Hematopoietic multipotent progenitor cell (in vitro differentiated cells): ENCODE results near the gene MYO1H. TPM values are rescaled to one million over a fixed set of nuclear protein-coding genes. Genes with fewer than 3 reads are reported as not detected.
"Not testable (repeated sequence)": the region's sequence is repeated elsewhere in the genome, so short reads cannot be mapped to it uniquely, and the experiment has no call there.

ENCODE experiments used
- DNase-seq, 3 donors: peaks; one replicate each; pipeline ENCODE4 v3.0.0-alpha.2; 2011 to 2015; ENCODE audit warnings: low read depth in 2 of 3, low spot score in 2 of 3
- total RNA-seq: library from RNA; depleted of rRNA; stranded (reverse); fragments of >200 nt; gene quantifications from one replicate; pipeline ENCODE4 v1.2.3, GENCODE V29; 2012

MYO1H gene
- total RNA-seq, 1 donor, result not detected

DNA sequence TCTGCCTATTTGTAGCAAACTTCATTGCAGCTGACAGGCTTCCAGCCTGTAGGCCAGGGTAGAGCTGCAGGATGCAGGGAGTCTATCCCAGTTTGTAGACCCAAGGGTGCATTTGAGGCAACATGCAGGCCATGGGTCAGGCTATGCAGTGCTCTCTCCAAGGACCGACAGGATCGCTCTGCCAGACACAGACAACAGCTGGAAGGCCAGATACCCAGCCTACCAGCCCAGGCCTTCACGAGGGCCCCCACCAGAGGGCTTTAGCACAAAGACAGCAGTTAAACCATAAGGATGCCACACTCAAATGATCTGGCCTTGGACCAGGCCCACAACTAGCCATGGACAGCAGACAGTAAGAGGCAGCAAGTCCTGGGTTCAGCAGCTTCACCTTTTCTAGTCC lies 119.1 kb downstream of the MYO1H start:
- no peak for DNase-seq

DNA sequence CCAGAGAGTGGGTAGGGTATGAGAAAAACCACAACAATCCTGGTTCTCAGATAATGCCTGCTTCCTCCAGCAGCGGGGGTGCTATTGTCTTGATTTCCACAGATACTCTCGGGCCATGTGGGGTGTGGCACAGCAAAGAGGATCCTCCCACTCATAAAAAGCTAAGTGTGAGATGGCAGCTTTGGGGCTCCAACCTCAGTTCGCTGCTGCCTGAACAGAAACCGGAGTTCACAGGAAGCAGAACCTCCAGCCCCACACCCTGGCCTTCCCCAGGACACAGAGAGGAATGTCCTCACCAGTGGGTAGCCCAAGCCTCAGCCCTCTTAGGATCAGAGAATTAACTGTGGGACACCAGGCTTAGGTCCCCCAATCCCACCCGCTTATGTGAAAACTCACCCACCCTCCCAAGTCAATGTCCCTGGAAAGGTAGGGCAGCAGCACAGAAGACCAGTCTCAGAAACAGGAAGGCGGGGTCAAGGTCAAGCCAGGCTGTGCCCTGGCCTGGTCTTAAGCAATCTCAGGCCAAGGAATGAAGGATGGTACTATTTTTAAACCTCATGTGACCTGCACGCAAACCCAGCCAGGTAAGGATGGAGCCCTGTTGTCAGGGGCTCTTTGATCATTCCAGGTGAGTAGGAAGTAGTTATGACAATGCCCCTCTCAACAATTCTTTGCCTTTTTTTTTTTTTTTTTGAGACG lies 120.4 kb downstream of the MYO1H start:
- peak in 1 of 3 donors; percentile 4 for DNase-seq

DNA sequence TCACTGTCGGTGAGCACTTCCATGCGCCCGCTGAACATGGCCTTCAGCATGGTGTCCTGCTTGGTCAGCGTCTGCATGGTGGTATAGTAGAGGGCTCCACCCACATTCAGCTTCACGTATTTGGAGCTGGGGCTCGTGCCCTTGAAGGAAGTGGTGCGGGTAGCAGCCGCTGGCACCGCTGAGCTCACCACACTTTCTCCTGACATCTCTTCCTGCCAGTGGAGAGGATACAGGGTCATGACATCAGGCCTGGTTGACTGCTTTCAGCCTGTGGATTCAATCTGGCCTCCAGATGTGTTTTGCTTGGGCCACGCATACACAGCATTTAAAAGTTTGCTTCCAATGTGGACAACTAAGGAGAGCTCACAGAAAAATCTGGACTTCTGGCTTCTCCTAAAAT lies 121.8 kb downstream of the MYO1H start:
- no peak for DNase-seq

DNA sequence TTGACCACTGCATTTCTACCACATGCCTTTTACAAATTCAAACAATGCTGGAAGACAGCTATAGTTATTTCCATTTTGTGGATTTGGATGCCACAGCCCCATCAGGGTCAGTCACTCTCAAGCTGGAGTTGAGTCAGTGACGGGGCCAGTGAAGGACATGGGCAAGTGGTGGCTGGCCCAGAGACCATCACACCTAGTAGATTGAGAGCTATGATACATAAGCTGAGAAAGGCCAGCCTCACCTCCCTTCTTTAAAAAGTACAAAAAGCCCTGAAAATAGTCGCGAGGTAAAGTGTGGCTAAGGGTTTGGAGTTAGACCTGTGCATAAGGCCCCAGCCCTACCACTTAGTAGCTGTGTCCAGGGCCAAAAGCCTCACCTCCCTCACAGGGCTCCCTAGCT lies 125.3 kb downstream of the MYO1H start:
- DNase-seq, result no peak

DNA sequence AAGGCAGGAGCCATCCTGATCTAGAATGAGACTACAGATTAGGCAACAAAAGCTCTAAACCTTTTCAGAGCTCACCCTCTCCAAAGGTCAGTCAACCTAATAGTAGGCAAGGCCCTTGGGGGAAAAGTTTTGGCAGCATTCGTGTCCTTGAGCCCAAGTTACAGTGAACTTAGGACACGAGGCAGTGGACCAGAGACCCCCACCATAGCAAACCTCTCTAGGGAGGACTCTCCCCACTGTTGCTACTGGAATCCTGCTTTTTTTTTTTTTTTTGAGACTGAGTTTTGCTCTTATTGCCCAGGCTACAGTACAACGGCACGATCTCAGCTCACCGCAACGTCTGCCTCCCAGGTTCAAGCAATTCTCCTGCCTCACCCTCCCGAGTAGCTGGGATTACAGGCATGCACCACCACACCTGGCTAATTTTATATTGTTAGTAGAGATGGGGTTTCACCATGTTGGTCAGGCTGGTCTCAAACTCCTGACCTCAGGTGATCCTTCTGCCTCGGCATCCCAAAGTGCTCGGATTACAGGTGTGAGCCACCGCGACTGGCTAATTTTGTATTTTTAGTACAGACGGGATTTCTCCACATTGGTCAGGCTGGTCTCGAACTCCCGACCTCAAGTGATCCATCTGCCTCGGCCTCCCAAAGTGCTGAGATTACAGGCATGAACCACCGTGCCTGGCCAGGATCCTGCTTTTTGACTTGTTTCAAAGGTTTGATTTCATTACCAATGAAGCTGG lies 126.0 kb downstream of the MYO1H start:
- not testable (repeated sequence) for DNase-seq

DNA sequence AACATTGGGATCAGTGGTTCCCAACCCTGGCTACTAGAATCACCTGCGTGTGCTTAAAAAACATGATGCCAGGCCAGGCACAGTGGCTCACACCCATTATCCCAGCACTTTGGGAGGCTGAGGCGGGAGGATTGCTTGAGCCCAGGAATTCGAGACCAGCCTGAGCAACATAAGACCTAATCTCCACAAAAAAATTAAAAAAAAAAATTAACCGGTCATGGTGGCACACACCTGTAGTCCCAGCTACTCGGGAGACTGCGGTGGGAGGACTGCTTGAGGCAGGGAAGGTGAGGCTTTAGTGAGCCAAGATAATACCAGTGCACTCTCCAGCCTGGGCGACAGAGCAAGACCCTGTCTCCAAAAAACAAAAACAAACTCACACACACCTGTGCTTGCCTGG lies 127.4 kb downstream of the MYO1H start:
- no peak for DNase-seq

DNA sequence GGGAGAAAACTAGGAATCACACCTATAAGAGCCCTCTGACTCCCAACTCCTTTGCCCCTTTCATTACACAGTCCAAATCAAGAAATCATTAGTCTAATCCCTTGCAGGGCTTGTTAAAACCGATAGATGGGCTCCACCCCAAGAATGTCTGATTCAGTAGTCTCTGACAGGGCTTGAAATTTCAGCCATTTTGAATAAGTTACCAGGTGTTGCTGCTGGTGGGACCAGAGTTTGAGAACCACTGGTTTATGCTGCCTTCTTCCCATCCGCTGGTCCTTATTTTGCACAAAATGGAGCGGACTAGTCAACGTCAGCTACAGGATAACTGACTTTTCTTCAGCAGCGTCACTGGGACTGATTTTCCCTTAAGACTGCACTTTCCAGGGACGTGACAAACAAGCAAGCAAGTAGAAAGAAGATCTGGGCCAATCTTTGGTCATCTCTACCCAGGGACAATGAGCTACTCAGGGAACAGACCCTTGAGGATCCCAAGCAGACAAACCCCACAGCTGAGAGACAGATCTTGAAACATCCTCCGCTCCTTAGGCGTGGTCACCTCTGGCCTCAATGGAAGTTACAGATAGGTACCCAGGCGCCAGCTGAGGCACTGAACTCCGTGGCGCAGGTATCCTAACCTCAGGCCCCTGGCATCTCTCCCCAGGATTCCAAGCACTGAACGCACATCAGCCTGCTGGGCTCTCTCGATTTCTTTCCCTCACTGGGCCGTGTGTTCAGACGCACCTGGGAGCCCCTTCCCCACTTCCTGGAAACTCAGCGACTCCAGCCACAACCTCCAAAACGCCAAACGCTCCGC lies 128.5 kb downstream of the MYO1H start:
- peak in 1 of 3 donors; percentile 7 for DNase-seq

DNA sequence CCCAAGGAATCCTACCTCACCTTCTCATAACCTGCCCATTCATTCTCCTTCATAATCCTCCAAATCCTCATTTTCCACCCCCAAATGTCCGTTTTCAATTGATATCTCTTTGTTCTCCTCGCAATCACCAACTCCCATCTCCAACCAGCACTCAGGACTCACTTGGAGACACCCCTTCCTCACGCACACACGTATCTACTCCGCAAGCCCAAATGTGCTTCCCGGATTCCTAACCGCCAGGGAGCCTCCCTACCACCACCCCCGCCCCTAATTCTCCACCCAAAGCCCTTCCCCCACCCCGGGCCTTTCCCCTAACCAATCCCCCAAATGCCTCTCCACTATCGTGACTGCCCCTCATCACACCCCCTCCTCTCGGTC lies 129.1 kb downstream of the MYO1H start:
- DNase-seq, result no peak

DNA sequence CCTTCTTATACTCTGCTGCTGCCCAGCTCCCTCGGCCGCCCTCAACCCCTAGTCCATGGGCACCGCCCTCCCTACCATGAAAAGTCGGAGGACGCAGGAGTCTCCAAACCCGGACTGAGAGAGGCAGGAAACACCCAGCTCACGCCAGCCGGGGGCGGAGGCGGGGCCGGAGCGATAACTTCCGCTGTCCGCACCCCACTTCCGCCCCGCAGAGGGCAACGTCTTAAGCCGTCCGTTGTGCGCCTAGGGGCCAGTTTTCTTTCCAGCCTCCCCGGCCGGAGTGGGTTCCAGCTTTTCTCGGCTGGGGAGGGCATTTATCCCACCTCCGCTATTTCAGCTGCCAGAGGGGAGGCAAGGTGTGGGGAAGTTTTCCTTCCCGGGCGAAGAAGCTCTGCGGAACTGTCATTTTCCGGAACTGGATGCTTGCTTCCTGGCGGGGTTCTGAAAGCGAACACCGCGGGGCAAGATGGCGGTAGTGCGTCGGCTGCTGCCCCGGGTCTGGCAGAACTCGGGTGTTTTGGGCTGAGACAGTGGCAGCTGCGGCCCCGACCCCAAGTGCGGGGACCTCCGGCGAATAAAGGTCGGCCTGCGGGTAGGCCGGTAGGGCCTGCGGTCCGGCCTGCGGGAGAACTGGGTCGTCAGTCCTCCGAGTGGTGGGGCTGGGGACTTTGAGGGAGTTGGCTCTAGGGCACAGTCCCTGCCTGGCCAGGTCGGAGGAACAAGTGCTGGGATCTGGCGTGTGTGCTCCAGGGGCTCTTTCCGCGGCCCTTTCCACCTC lies 129.7 kb downstream of the MYO1H start, which contains the start of the genes KCTD10 and UBE3B:
Gene KCTD10, minus strand, starts transcription at position 116 of the 778 bp plus-strand sequence. Its CDS starts 38 bp downstream, at position 78.
Gene UBE3B, plus strand, starts transcription at position 450 of the 778 bp plus-strand sequence. CDS start 5,918 bp downstream, outside the sequence.
- DNase-seq, result peak; percentile 78 to 92 (median 88)

DNA sequence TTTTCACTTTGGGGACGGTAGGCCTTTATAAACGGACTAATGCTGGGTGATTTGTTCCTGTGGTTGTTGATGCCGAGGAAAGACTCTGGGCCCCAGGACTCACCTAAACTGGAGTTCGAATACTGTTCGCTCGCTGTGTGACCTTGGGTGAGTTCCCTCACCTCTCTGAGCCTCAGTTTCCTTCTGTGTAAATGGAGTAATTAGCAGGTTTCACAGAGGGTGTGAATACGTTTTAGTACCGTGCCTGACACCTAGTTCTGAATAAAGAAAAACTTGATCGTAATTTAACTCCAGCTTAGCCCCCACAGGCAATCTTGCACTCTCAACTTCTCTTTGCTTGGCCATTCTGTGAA lies 130.2 kb downstream of the MYO1H start:
- DNase-seq, result no peak

DNA sequence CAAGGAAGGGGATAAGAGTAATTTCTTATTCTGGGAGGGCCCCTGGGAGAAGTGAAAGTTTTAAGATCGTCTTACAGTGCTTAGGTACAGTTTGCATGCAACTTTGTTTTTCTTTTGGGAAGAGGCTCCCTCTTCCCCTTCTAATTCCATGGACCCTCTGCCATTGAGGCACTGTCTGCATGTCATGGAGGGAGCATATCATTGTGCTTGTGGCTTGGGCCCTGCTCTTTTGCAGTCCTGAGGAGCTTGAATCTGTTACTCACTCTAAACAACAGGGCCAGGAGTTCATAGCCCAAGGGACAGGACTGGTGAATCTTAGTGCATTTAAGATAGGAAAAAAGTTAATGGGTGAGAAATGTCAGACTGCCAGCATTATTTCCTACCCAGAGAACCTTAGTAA lies 132.1 kb downstream of the MYO1H start:
- no peak for DNase-seq

DNA sequence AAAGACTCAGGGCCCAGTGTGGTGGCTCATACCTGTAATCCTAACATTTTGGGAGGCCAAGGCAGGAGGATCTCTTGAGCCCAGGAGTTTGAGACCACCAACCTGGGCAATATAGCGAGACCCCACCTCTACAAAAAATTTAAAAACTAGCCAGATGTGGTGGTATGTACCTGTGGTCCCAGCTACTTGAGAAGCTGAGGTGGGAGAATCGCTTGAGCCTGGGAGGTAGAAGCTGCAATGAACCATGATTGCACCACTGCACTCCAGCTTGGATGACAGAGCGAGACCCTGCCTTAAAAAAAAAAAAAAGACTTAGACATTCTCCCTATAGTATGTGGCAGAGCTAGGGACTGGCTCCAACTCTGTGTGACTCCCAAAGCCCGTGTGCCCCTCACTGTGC lies 132.7 kb downstream of the MYO1H start:
- DNase-seq, result no peak

DNA sequence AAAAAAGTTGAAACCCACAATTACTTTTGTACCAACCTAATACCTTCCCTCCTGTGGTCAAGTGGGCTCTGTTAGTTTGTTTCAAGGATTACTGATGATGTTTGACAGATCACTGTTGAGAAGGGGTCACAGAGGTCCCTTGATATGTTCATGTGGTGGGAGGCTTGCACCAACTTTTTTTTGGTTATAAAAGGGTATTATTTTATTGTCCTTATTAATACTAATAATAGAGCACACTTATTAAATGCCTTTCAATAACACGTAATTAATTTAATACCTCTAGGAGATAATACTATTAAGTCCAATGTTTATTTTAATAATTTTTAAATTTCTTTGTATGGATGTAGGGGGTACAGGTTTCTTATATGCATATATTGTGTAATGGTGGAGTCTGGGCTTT lies 134.2 kb downstream of the MYO1H start:
- no peak for DNase-seq

DNA sequence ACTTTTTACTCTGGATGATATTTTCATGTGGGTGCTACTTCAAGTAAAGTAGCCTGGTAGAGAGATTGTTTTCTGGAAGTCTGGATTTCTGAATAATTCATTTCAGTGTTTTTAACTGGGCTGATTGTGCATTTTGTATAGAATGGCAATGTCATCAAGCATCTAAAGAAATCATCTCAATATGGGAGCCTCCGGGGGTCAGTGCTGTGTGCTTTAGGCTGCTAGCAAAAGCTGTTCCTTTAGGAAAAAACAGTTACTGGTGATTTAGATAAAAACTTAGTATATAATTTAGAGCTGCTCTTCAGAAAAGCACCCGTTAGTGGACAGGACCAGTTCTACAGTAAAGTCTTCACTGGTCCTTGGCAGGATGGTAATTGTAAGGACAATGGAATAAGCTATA lies 134.8 kb downstream of the MYO1H start:
- DNase-seq, result no peak

DNA sequence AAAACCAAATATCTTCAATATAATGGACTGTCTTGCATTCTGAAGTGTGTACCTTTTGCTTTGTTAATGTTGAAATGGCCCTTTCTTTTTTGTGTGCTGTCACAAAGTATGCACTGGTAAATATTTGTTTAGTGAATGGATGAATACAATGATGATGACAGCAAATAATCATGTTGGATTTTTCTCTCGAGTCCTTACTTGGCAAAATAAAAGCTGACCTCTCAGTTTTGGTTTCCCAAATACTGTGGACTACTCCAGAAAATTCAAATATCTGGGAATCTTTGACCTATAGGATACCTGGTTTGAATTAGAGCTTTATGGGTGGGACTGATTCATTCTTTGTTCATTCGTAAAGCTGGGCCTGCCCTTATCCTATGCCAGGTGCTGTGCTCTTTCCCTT lies 135.2 kb downstream of the MYO1H start:
- no peak for DNase-seq

DNA sequence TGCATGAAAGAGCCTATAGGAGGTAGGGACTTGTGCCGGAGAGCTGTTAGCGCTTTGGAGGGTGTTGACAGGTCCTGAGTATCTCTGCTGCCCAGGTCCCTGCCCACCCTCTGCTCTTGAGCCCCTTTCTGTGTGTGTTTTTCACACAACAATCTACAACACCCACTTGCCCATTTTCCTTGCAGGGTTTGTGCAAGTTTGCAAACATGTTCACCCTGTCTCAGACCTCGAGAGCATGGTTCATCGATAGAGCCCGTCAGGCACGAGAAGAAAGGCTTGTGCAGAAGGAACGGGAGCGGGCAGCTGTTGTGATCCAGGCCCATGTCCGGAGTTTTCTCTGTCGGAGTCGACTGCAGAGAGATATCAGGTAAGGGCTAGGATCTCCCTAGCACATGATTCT lies 135.6 kb downstream of the MYO1H start:
- no peak for DNase-seq

DNA sequence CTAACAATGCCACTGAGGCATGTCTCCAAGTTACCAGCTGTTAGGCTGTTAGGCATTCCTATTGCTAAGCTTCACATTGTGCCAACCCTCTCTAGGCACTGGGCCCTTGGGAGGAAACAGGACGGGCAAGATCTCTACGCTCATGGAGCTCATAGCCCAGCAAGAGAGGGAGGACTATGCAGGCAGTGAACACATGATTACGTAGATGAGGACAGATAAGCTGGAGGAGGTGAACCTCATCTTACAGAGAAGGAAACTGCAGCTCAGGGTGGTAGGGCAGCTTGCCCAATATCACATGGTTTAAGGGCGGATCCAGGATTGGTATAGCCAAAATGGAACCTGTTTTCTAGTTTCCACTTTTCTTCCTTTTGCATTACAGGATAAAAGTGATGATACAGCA lies 137.5 kb downstream of the MYO1H start:
- DNase-seq, result no peak

DNA sequence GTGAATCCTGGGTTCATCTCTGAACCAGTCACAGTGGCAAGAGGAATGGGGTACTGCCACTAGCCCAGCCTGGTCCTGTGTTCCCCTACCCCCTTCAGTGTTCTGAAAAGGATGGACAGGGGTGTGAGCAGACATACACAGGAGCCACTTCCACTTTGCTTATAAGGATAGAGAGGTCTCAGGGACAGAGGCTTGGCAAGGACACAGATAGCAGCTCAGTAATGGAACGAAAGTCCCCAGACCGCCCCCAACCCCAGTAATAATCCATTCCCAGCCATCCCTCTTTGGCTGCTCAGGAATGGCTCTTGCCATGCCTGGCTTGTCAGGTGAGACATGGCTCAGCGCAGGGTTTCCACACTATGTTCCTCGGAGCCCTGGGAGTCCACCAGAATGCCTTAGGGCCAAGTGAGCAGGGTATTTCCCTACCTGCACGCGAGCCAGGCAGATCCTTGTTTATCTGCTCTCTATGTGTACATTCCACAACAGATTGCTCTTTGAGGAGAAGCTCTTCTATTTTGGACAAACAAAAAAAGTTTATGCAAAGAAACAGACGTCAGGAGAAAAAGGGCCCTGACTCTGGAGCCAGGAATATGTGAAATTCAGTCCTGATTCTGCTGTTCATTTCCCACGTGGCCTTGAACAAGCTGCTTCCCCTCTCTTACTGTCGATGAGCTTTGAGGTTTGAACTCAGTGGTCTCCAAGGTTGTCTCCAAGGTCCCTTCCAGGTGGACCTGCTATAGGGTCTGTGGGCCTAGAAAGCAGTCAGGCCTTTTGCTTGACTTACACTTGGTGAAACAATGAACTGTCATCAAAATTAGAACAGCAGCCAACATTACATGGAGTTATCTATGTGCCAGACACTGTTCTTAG lies 139.7 kb downstream of the MYO1H start:
- DNase-seq, result no peak

DNA sequence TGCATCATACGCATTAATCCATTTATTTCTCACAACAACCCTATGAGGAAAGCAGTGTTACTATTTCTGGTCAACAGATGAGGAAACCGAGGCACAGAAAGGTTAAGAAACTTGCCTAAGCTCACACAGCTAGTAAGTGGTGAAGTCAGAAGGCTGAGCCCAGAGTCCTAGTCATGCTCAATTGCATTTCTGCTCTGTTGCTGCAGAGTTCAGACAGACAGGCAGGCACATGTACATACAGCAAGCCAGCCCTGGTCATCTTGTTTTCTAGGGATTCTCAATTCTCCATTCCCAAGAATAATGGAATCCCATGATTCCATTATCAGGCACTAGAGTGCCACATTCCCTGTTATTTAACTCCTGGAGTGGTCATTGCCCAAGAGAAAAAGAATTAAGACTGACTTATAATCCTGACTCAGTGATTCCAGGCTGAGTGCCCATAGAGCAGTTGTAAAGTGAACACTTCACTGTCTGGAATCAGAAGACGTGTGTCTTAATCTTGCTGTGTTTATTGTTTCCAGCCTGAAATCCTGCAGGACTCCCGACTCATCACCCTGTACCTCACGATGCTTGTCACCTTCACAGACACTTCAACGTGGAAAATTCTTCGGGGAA lies 140.5 kb downstream of the MYO1H start:
- no peak for DNase-seq
